ENCODE measurements around the gene ARID4B.

ARID4B gene

GRCh38 chr1:235158680-235159079 lies 169.3 kb downstream of the ARID4B start:
- TF ChIP-seq CTCF (IDR thresholded peaks at IDR 0.05; ENCODE audit: extremely low read depth, missing control alignments), result no peak
- DNase-seq (ENCODE audit: low spot score), result no peak

- no peak for TF ChIP-seq CTCF (IDR thresholded peaks at IDR 0.05; ENCODE audit: extremely low read depth, missing control alignments)
These were observed 170.8 kb downstream of the ARID4B start for GRCh38 chr1:235157150-235157549.

GRCh38 chr1:235156740-235157139 lies 171.2 kb downstream of the ARID4B start:
- no peak for DNase-seq (ENCODE audit: low spot score)
- no peak for TF ChIP-seq CTCF (IDR thresholded peaks at IDR 0.05; ENCODE audit: extremely low read depth, missing control alignments)

More at GRCh38 chr1:235157150-235157549, 170.8 kb downstream of the ARID4B start:
- DNase-seq (ENCODE audit: low spot score), result no peak

- no peak for DNase-seq (ENCODE audit: low spot score)
- TF ChIP-seq CTCF (IDR thresholded peaks at IDR 0.05; ENCODE audit: extremely low read depth, missing control alignments), result no peak
These were observed 171.7 kb downstream of the ARID4B start for GRCh38 chr1:235156265-235156664.

DNA sequence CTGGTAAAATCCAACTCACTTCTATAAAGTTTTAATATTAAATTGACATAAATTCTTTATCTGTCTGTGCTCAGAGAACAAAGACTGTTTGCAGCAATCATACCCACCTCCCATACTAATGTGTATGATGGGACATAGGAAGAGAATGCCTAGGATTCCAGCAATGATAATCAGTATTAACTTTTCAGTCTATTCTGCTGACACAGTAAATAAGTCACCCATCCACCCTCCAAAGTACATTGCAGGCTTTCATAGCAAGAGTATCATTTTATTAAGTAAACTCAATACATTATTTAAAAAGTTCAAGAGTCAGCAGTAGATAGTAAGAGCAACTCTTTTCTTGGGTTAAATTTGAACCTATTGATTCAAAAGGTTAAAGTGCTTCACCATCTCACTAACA lies 175.7 kb downstream of the ARID4B start:
- no peak for TF ChIP-seq CTCF (IDR thresholded peaks at IDR 0.05; ENCODE audit: extremely low read depth, missing control alignments)
- no peak for DNase-seq (ENCODE audit: low spot score)

GRCh38 chr1:235151033-235151432 lies 176.9 kb downstream of the ARID4B start:
- no peak for TF ChIP-seq CTCF (IDR thresholded peaks at IDR 0.05; ENCODE audit: extremely low read depth, missing control alignments)
- DNase-seq (ENCODE audit: low spot score), result no peak

DNA sequence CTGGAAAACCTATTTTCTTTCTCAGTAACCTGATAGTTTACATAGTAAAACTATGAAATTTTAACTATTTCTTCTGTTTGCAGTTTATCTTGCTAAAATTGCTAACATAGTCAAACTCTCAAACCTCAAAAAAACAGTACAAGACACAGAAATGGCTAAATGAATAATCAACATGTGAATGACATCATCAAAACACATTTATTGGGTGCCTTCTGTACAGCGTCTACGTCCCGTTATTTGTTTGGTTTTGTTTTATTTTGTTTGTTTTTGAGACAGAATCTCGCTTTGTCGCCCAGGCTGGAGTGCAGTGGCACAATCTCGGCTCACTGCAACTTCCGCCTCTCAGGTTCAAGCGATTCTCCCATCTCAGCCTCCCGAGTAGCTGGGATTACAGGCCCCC lies 178.2 kb downstream of the ARID4B start:
- no peak for TF ChIP-seq CTCF (IDR thresholded peaks at IDR 0.05; ENCODE audit: extremely low read depth, missing control alignments)
- no peak for DNase-seq (ENCODE audit: low spot score)

Data from GM20000 (cell line).